Epidermal melanocyte (primary cell): ENCODE results near the gene ST7.
"Not testable (repeated sequence)": the region's sequence is repeated elsewhere in the genome, so short reads cannot be mapped to it uniquely, and the experiment has no call there.

ENCODE experiments used
- DNase-seq: peaks from one replicate; pipeline ENCODE4 v3.0.0; 2011; ENCODE audit warnings: low spot score; ENCODE audit not compliant: insufficient read length

Gene ST7

DNA sequence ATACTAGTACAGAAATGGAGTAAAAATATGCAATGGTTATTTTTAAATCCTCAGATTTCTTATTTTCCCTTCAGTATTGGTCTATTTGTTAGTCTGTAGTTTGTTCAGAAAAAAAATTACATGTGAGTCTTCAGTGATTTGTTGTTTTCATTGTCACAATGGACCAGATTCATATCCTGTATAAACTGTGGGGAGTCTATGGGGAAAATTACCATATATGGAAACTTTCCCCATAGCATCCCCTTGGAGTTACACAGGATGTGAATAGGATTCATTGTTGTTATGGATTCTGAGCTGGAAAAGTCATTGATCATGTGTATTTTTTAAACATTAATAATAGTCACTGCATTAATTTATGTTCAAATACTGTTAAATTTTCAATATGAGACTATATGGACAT, 72.6 kb downstream of the ST7 start:
- no peak for DNase-seq

DNA sequence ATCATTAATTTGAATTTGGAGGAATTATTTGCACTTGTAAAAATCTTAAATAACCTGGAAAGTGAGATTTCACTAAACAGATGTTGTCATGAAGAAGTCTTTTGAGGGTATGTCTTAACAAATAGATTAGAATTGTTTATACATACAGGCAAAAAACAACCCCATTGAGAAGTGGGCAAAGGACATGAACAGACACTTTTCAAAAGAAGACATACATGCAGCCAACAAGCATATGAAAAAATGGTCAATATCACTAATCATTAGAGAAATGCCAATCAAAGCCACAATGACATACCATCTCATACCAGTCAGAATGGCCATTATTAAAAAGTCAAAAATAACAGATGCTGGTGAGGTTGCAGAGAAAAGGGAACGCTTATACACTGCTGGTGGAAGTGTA, 77.0 kb downstream of the ST7 start:
- DNase-seq = not testable (repeated sequence)

DNA sequence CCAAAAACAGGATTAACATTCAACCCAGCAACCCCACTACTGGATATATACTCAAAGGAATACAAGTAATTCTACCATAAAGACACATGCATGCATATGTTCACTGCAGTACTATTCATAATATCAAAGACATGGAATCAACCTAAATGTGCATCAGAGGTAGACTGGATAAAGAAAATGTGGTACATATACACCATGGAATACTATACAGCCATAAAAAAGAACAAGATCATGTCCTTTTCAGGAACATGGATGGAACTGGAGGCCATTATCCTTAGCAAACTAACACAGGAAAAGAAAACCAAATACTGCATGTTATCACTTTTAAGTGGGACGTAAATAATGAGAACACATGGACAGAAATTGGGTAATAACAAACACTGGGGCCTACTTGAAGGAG, 77.5 kb downstream of the ST7 start:
- not testable (repeated sequence) for DNase-seq

DNA sequence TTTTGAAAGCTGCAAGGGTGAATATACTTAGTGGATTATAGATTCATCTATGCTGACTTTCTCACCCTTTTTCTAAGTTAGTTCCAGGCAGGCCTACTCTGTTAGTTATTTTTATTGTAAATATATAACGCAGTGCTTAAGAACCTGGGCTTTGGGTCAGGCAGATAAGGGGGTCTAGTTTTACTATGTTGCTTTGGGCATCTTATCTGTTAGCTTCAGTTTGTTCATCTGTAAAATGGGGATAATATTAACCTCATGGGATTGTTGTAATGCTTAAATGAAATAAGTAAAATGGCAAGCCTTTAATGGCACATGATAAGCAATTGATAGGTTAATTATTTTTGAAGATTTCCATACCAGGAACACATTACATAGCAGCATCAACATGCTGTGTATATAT, 79.5 kb downstream of the ST7 start:
- no peak for DNase-seq

DNA sequence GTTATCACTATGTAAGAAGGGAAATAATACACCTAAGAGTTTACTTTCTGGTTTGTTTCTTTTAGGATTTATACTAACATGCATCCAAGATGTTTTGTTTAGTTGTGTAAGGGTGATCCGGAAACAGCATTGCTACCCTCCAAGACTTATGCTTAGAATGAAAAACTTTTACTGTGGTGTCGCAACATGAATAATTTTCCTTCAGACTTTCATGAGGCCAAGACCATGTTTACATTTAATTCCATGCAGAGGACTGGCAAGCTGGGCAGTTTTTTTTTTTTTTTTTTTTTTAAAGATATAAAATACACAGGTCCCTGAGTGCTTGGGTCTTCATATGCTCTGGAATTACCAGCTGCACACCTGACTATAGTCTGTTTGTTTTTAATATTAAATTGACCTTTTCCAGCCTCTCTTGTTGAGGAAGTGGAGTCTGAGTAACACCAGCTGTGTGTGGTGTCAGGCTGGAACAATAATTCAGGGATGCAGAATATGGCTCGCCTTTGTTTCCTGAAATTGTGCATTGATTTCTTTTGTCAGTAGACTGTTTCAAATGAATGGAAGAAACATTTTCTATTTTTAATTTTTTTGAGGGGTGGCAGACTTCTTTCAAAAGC, 81.7 kb downstream of the ST7 start:
- DNase-seq = no peak

DNA sequence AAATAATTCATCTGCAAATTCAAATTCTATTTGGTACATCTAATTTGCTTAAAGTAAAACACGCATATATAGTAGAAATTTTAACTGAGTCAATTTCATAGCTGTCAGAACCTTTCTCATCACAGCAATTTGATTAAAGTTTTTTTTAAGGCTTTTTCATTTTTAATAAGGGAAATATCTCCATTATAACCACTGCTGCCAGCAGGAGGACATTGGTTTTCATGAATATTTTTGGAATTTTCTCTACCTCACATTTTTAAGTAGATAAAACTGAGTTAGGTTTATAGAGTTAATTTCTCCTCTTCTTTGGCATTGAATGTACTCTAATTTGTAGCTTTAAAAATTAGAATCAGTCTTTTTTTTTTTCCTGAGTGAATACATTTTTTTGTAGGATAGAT, 82.2 kb downstream of the ST7 start:
- no peak for DNase-seq

DNA sequence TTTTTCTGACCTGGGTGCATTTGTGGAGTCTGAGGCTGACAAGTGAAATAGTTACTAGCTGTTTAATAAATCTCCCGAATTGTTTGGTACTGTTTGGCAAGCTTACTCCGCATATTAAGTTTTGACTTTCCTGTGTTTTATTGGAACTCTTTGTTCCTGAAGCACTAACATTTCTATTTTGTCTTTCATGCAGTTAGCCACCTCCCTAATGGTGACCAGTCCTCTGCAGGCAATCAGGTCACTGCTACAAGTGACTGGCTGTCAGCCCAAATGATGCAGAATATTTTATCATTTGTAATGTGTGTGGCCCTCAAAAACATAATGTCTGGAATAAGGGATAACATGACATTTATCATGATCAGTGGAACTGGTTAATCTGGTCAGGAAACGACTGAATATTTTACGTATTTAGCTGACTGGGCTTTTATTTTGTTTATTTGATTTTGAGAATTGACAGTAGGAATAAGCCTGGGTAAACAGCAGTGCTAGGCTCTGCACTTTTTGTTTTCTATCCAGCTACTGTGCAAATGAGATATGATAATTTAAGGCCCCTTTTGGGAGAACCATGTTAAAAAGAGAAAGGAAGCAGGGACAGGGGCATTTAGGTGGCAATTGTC, 82.9 kb downstream of the ST7 start:
- DNase-seq = no peak

DNA sequence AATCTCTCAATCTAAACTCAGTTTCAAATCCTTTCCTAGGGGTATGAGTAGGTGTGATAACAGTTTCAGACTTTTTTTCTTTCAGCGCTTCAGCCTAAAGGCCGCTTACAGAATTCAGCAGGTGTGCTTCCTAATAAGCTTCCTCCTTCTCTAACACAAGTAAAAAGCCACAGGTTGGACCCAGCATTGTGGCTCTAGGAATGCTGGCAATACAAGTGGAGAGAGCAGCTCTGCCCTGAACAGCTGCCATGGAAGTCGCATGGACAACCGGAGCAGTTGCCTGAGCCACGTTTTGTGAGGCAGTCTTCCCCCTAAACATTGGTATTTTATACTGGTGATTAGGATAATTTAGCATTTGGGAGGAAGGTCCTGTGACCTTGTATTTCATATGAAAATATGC, 83.5 kb downstream of the ST7 start:
- DNase-seq = no peak

DNA sequence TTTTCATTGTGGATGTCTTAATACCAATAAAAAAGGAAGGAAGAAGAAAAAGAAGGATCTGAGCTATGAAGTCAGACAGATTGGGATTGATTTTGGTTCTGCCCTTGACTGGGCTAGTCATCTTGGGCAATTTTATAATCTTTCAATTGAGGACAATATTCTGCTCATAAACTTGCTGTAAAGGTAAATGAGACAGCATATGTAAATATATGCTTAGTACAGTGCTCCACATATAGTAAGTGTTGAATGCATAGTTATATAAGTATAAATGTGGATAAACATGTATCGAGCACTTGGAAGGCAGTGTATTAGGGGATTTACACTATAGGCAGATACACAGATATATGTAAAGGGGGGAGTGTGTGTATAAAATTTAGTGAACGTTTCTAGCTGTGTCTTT, 85.1 kb downstream of the ST7 start:
- no peak for DNase-seq

DNA sequence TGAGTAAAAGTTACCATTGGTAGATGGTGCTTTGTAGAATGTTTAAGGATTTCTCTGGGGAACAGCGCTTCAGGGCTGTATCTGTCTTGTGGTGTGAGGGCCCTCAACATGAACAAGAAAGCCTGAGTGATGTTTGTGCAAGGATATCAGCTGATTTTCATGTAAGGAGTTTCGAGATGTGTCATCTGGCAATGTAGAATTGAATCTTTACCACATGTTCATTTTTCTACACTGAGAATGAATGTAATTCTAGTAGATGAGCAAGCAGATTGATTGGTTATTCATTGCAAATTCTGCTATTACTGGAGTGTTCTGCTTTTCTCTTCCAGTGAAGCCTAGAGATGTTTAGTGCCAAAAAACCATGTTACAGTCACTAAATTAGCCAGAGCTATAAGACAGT, 87.7 kb downstream of the ST7 start:
- DNase-seq = peak; percentile 22

DNA sequence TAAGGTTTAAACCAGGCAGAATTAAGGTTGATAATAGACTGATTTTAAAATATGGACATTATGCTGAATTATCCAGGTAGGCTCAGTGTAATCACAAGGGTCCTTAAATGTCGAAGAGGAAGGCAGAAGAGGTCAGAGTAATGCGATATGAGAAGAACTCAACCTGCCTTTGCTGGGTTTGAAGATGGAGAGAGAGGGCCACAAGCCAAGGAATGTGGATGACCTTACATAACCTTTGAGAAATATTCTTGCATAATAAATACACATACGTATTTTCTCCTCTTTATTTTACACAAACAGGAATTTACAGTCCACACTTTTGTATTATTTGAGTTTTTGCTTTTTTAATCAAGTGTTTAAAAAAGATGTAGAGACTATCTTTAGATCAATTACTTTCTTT, 88.5 kb downstream of the ST7 start:
- DNase-seq = no peak

DNA sequence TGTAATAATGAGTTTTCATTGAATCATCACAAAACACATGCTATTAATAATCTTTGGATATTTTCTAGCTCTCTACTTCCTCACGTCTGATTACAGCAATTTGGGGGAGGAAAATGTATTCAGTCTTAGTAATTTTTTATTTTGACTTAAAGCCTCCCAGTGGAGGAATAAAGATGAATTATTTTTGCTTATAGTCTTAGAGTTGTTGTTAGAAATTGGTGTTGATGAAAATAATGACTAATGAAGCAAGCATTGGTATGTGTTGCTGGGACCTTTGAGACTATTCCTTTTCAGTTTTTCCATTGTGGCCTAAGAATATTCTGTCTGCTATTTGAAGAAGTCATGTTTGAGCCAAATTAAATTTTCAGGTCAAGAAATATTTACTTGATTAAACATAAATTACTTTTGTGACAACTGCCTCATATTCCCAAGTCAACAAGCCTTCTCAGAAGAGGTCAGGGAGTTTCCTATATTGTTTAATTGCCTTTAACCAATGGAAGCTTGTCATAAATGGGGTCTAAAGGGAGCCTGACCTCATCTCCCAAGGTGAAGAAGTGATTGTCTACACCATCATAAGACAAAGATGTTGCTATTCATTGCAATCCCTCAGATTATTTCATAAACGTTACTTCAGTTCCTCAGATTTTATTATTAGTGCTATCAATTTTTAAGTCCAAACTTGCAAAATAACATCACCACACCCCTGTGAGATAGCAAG, 90.0 kb downstream of the ST7 start:
- no peak for DNase-seq

DNA sequence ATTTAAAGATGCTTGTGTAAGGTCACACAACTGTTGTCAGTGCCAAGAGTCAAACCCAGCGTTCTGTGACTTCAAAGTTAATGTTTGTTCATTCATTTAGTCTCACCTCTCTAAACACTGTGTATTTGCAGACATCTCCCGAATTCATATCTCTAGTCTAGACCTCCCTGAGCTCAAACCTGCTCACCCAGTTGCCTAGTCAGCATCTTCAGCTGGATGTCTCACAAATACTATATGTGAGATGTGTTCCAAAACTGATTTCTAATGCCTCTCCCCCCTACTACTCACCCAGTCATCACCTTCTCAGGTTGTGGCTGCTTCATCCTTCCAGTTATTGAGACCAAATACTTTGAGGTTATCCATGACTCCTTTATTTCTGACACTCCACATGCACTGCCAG, 91.4 kb downstream of the ST7 start:
- DNase-seq = no peak

DNA sequence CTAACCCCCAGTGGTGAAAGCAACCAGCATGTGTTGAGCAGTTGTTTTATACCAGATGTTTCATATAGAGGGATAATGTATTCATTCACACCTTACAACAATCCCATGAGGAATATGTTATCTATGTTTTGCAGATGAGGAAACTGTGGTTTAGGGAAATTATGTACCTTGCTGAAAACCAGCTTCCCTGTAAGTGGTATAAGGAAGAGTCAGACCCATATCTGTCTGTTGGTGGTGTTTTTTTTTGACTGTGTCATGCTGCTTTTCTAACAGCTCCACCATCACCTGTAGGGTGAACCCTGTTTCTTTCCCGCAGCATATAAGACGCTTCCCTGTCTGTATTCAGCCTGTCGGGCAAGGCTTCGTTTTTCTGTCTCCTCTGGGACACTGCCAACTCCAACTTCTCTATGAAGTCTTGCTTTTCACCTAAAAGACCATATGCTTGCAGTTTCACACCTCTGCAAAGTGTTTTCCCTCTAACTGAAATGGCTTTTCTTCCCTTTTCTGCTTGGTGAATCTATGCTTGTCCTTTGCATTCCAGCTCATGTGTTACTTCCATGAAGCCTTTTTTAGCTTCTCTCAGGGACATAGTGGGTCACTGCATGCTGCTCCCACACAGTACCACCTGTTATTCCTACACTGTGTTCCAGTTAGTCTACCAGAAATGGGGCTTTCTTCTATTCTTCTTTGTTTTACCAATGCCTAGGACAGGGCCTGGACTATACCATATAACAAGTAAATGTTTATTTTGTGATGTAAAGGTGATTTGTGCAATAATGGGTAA, 92.8 kb downstream of the ST7 start:
- no peak for DNase-seq

DNA sequence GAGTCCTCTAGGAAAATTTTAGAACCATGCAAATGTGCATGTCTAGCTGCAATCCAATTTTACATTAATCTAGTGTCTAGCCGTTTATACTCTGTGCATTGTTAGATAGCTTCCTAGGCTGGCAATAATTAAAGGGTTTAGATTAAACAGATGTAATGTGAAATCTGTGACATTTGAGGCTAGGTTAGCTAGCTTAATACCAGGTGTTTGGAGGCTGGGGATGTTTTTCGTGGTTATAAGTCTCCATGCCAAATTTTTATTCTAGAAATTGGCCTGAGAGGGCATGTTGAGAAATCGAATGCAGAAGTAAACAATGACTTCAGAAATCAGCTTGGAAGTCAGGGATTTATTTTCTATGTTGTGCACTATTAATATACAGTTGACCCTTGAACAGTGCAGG, 94.2 kb downstream of the ST7 start:
- DNase-seq = no peak

DNA sequence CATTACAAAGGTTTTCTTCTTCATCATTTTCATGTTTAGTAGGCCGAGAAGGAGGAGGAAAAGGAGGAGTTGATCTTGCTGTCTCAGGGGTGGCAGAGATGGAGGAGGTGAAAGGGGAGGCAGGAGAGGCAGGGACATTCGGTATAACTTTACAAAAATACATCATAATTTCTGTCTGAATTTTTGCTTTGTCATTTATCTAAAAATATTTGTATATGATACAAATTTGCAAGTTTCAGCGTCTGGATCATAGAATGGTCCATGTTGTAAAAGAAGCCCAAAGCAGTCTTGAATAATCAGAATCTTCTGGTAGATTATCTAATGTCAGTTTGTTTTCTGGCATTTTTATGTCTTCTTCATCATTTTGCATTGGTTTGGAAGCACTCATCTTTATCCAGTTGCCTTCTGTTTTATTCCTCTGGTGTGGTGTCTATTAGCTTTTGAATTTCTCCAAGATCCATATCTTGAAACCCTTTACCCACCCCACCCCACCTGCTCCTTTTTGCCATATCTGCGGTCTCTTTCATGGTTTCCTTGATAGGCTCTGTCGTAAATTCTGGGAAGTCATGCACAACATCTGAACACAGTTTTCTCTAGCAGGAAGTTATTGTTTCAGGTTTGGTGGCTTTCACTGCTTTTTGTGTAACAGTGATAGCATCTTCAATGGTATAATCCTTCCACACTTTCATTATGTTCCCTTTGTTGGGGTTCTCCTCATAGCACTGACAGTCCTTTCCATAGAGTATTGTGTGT, 95.0 kb downstream of the ST7 start:
- no peak for DNase-seq

DNA sequence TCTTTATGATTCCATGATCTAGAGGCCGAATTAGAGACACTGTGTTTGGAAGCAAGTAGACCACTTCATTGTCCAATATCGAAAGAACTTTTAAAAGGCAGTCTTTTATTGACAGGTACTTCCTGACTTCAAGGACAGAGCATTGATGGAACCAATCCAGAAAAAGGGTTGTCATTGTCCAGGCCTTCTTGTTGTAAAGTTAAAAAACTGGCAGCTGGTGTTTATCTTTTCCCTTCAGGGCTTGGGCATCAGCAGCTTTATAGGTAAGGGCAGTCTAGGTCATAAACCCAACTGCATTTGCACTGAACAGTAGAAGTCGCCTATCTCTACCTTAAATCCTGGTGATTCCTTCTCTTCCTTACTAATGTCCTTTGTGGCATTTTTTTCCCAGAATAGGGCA, 95.6 kb downstream of the ST7 start:
- DNase-seq = no peak

DNA sequence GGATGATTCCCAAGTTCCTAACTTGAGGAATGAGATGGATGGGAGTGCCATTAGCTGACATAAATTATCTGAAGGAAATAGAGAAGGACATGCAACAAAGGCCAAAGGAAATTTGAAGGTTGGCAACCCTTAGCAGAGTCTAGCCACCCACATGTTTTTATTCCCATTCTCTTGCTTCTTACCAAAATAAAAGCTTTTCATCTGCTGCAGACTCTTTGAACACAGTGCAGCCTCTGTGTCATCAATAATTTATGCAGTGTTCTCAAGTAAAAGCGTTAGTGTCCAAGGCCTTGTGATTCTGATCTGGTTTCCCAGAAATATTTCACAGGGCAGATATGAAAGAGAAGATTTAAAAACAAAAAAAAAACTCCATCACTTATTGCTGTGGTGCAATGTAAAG, 98.5 kb downstream of the ST7 start:
- DNase-seq = no peak

DNA sequence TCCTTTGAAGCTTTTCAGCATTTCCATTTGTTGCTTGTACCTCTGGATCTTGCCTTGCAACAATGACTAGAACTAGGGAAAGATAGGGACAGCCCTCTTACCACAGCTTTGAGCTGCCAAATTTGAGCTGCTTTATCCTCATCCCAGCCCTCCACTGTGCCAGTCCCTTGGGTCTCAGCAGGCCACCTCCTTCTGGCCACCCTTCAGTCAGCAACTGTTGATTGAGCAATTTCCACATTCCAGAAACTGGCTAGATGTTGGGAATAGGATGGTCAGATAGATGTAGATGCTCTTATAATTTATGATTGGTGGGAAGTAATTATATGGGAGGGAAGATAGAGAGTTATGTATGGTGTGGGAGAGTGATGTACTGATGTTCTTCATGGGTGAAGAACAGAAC, 100.1 kb downstream of the ST7 start:
- no peak for DNase-seq

DNA sequence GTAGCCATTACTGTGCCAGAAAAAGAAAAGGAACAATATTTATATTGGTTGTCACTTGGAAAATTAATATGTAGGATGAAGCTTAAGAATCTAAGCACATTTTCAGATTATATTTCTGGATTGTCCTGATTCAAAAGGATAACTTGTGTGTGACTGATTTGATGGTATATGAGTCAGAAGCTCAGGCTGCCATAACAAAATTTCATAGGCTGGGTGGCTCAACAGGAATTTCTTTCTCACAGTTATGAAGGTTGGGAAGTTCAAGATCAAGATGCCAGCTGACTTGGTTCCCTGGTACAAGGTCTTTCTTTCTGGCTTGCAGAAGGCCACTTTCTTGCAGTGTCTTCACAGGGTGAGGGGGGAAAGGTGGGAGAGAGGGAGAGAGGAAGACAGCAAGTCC, 108.5 kb downstream of the ST7 start:
- no peak for DNase-seq

DNA sequence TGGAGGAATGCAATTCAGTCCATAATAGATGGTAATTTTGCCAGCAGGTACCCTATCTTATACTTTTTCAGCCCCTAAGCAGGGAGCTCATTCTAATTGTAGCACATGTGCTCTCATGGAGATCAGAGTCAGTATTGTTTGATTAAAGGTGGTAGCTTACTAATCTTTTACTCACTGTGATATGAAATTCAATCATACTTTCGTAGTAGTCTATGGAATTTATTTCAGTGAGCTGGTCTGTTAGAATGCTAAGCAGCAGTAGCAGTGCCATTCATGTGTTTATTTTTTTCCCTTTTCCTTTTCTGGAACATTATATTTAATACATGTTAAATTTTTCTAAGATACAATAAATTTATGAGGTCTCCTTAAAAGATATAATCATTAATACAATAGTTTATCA, 109.0 kb downstream of the ST7 start:
- DNase-seq = no peak

DNA sequence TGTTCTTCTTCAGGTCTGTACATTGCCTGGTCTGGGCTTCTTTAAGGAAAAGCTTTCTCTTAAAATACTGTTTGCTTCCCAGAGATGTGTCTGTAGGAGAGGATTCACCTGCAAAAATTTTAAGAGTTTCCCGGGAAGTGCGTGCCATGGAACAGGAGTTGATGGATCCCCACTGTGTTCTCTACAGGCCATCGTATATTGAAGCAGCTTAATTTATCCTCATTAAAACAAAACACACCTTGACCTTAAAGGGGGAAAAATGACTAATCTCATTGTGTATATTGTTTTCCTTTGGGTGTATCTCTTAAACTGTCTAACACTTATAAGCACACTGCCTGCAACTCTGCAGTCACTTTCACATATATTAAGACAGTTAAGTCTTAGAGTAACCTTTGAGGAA, 111.4 kb downstream of the ST7 start:
- no peak for DNase-seq
